CD14-positive monocyte (primary cell): ENCODE measurements around the gene MRPS21. TPM values are rescaled to one million over a fixed set of nuclear protein-coding genes. Genes with fewer than 3 reads are reported as not detected.
A peak's percentile ranks its signal among the peaks of the same experiment; 100 is the strongest.

ENCODE experiments used
- DNase-seq, 3 donors: peaks; one replicate each; pipeline ENCODE4 v3.0.0-alpha.2; 2011 to 2022
- H2AFZ ChIP-seq: 2 replicates; pipeline ENCODE4 v1.6.0; 2012; ENCODE audit warnings: mild to moderate bottlenecking, low read depth, low read length, inconsistent platforms; ENCODE audit not compliant: insufficient read depth, poor library complexity, severe bottlenecking
- H3K27ac ChIP-seq, 2 donors: 1 replicate in 1 of 2; 2 replicates in 1 of 2; pipeline ENCODE4 v1.5.1; 2012 to 2013; ENCODE audit warnings: low read length in 2 of 2, control low read depth in 1 of 2, inconsistent platforms in 1 of 2, low read depth in 1 of 2, mild to moderate bottlenecking in 1 of 2
- H3K27me3 ChIP-seq, 2 donors: one replicate each; pipeline versions ENCODE4 v1.6.0 to v1.6.1; 2011 to 2013; ENCODE audit warnings: low read length in 2 of 2; ENCODE audit not compliant: control insufficient read depth in 2 of 2, insufficient read depth in 2 of 2
- H3K36me3 ChIP-seq, 2 donors: replicated peaks in 1 of 2; 1 replicate in 1 of 2; 2 replicates in 1 of 2; pipeline versions ENCODE4 v1.5.1 to v1.6.1; 2012 to 2013; ENCODE audit warnings: low read length in 2 of 2, control low read depth in 1 of 2, inconsistent platforms in 1 of 2, mild to moderate bottlenecking in 1 of 2; ENCODE audit not compliant: insufficient read depth in 2 of 2, control insufficient read depth in 1 of 2
- H3K4me1 ChIP-seq, 2 donors: 1 replicate in 1 of 2; 2 replicates in 1 of 2; pipeline versions ENCODE4 v1.5.1 to v1.6.1; 2012 to 2013; ENCODE audit warnings: low read length in 2 of 2, control low read depth in 1 of 2, inconsistent platforms in 1 of 2, mild to moderate bottlenecking in 1 of 2, moderate library complexity in 1 of 2; ENCODE audit not compliant: insufficient read depth in 2 of 2, control insufficient read depth in 1 of 2
- H3K4me2 ChIP-seq: replicated peaks from 2 replicates; pipeline ENCODE3; 2012; ENCODE audit warnings: low read length, moderate library complexity, mild to moderate bottlenecking; ENCODE audit not compliant: poor library complexity, severe bottlenecking; ENCODE audit errors: extremely low read depth
- H3K4me3 ChIP-seq, 3 experiments: fragments of 200-600 bp in 1 of 3; sonication (generic) in 1 of 3; replicated peaks in 1 of 3; 1 replicate in 2 of 3; 2 replicates in 1 of 3; pipeline ENCODE4 v1.5.1; 2011 to 2013; ENCODE audit warnings: low read length in 3 of 3, mild to moderate bottlenecking in 3 of 3, control low read depth in 2 of 3, low read depth in 2 of 3, inconsistent platforms in 1 of 3, moderate library complexity in 1 of 3
- H3K79me2 ChIP-seq: 2 replicates; pipeline ENCODE4 v1.6.0; 2012; ENCODE audit warnings: mild to moderate bottlenecking, control low read depth, inconsistent platforms, low read length, moderate library complexity; ENCODE audit not compliant: insufficient read depth
- H3K9ac ChIP-seq: 2 replicates; pipeline ENCODE4 v1.6.0; 2017; ENCODE audit warnings: low read length, mild to moderate bottlenecking; ENCODE audit not compliant: insufficient read depth, poor library complexity, severe bottlenecking
- H3K9me3 ChIP-seq, 2 donors: replicated peaks in 1 of 2; 1 replicate in 1 of 2; 2 replicates in 1 of 2; pipeline versions ENCODE4 v1.5.1 to v1.6.1; 2012 to 2013; ENCODE audit warnings: low read length in 2 of 2, control low read depth in 1 of 2; ENCODE audit not compliant: control insufficient read depth in 1 of 2, insufficient read depth in 1 of 2
- H4K20me1 ChIP-seq: 2 replicates; pipeline ENCODE4 v1.6.0; 2012; ENCODE audit warnings: mild to moderate bottlenecking, low read length, control low read depth, moderate library complexity; ENCODE audit not compliant: insufficient read depth
- H3K27ac Mint-ChIP-seq, 7 donors: one replicate each; pipeline ENCODE4 v1.8.0; 2020; ENCODE audit warnings: mild to moderate bottlenecking in 7 of 7, mixed read lengths in 7 of 7, moderate library complexity in 6 of 7, inconsistent platforms in 2 of 7
- H3K27me3 Mint-ChIP-seq, 3 donors: one replicate each; pipeline ENCODE4 v1.8.0; 2021 to 2022; ENCODE audit warnings: low read depth in 3 of 3, mild to moderate bottlenecking in 3 of 3, mixed read lengths in 3 of 3, moderate library complexity in 3 of 3, inconsistent platforms in 1 of 3
- H3K36me3 Mint-ChIP-seq, 2 donors: one replicate each; pipeline ENCODE4 v1.8.0; 2020; ENCODE audit warnings: mixed read lengths in 2 of 2, inconsistent platforms in 1 of 2, mild to moderate bottlenecking in 1 of 2
- H3K4me1 Mint-ChIP-seq: one replicate; pipeline ENCODE4 v1.8.0; 2020; ENCODE audit warnings: mild to moderate bottlenecking, mixed read lengths
- H3K4me3 Mint-ChIP-seq, 2 donors: one replicate each; pipeline ENCODE4 v1.8.0; 2020; ENCODE audit warnings: mild to moderate bottlenecking in 2 of 2, mixed read lengths in 2 of 2, moderate library complexity in 1 of 2
- H3K9me3 Mint-ChIP-seq, 7 donors: one replicate each; pipeline ENCODE4 v1.8.0; 2020 to 2022; ENCODE audit warnings: mixed read lengths in 7 of 7, mild to moderate bottlenecking in 6 of 7, moderate library complexity in 6 of 7, inconsistent platforms in 2 of 7
- WGBS: methylation state at CpG from one replicate; pipeline ENCODE4 v1.1.5; 2013; ENCODE audit warnings: missing lambda C conversion rate; ENCODE audit not compliant: insufficient coverage; 5-methylcytosine and 5-hydroxymethylcytosine counted together
- intact Hi-C, 2 donors: fragments of 100-400 bp; cut with micrococcal nuclease; formaldehyde crosslinking; loops; one replicate each; pipeline versions ENCODE4 v1.15.0 to v1.15.1; 2023
- polyA plus RNA-seq, 3 donors: library from polyadenylated mRNA; depleted of rRNA in 1 of 3; unstranded in 2 of 3; stranded (reverse) in 1 of 3; fragments of 300-500 nt in 2 of 3; fragments of >200 nt in 1 of 3; fragmentation: Illumina TruSeq in 2 of 3; gene quantifications; 1 replicate in 2 of 3; 2 replicates in 1 of 3; pipeline ENCODE4 v1.2.3, GENCODE V29; 2012 to 2021
- TF ChIP-seq, protein P1 (sequence below): fragments of 200-600 bp; IDR thresholded peaks from one replicate; pipeline ENCODE4 v1.8.0; 2022; ENCODE audit warnings: antibody characterized with exemption, mild to moderate bottlenecking

MRPS21 gene
- polyA plus RNA-seq, 3 donors: 42.3 to 53.0 (median 49.6) TPM

DNA sequence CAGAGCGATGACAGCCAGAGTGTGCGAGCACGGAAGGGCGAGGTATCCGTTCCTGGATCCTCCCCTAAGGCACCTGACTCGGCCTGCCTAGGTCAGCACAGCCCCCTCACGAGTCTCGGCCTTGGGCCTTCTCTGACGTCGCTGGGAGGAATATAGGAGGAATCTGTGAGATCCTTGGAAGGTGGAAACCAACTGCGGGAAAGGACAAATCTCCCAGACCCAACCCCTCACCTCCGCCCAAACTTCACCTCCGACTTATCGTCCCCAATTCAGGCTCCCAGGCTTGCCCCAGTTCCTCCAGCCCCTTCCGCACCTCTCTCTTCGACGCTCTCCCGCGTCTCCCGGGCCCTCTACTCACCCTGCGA lies 25.3 kb upstream of the MRPS21 start:
- Histone ChIP-seq H3K9me3 (no peaks in the 10 kb centered on the region), H3K4me2 (peak overlapping the region; percentile 97), H3K4me1 (peaks cover 31 to 49% of the 10 kb centered on the region in 2 donors), H2AFZ (peak overlapping the region; percentile 91), H3K4me3 (peak overlapping the region; percentile 85 to 97 (median 95)), H3K9ac (peak overlapping the region; percentile 98), H3K79me2 (peaks cover 28% of the 10 kb centered on the region), H4K20me1 (no peaks in the 10 kb centered on the region), H3K27me3 (no peaks in the 10 kb centered on the region), H3K27ac (peak overlapping the region; percentile 89 to 98), H3K36me3 (peaks cover 28 to 36% of the 10 kb centered on the region in 2 donors)
- H3K27me3 Mint-ChIP-seq: peaks cover 0 to 6% (median 2%) of the 10 kb centered on the region in 3 donors
- peak overlapping the region; percentile 97 to 99 (median 98) for H3K27ac Mint-ChIP-seq
- intact Hi-C loops: loop anchor here in 1 of 2 donors (2.0 to 10.0 kb wide), 2 partner anchors 54 to 286 kb away; no protein-coding TSS in a partner anchor
- WGBS: 0% methylated on average over 15 of the region's 21 CpGs
- H3K4me1 Mint-ChIP-seq: peaks cover 50% of the 10 kb centered on the region
- DNase-seq: peak in 2 of 3 donors; percentile 31 to 48
- H3K4me3 Mint-ChIP-seq: peak overlapping the region; percentile 98 to 99
- TF ChIP-seq, protein P1, sequence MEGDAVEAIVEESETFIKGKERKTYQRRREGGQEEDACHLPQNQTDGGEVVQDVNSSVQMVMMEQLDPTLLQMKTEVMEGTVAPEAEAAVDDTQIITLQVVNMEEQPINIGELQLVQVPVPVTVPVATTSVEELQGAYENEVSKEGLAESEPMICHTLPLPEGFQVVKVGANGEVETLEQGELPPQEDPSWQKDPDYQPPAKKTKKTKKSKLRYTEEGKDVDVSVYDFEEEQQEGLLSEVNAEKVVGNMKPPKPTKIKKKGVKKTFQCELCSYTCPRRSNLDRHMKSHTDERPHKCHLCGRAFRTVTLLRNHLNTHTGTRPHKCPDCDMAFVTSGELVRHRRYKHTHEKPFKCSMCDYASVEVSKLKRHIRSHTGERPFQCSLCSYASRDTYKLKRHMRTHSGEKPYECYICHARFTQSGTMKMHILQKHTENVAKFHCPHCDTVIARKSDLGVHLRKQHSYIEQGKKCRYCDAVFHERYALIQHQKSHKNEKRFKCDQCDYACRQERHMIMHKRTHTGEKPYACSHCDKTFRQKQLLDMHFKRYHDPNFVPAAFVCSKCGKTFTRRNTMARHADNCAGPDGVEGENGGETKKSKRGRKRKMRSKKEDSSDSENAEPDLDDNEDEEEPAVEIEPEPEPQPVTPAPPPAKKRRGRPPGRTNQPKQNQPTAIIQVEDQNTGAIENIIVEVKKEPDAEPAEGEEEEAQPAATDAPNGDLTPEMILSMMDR: no peak
- peaks cover 35 to 38% of the 10 kb centered on the region in 2 donors for H3K36me3 Mint-ChIP-seq
- H3K9me3 Mint-ChIP-seq: peaks cover 0 to 1% (median 0%) of the 10 kb centered on the region in 7 donors

DNA sequence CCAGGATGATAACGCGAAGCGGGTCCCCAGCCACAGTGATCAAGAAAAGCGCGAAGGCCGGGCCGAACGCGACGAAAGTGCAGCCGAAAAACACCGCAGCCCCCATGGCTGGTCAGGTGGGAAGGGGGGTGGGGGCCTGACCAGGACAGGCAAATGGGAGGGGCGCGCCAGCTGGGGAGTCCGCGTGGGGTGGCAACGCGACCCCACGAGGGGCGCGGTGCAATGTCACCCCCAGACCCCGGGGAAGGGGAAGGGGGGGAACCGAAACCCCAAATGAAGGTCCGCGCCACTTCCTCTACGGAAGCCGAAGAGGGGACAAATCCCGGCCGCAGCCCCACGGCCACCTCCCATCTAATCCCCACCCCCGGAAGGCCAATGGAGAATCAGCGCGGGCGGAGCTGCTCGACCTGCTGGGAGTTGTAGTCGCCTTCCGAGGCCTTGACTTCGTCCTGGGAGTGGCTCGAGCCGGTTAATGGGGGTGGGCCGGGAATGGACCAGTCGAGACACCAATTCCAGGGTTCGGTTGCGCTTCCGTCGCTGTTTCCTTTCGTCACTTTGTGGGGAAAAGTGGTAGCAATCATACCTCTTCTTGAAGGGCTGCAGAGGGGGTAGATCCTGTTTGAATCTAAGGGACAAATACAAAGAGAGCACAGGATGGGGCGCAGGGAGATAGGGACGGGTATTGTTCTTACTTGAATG lies 24.8 kb upstream of the MRPS21 start, which contains the start of gene APH1A:
Gene APH1A, minus strand, starts transcription at position 312 of the 699 bp plus-strand sequence. Its CDS starts 206 bp downstream, at position 106.
- no peaks in the 10 kb centered on the region for H3K9me3 ChIP-seq
- intact Hi-C loops: loop anchor here in 1 of 2 donors (2.0 to 10.0 kb wide), 2 partner anchors 54 to 286 kb away; no protein-coding TSS in a partner anchor
- no peaks in the 10 kb centered on the region for H3K27me3 ChIP-seq
- peak; percentile 92 for DNase-seq
- H3K4me1 ChIP-seq: peaks cover 35 to 54% of the 10 kb centered on the region in 2 donors
- H3K36me3 Mint-ChIP-seq: peaks cover 35 to 38% of the 10 kb centered on the region in 2 donors
- H3K79me2 ChIP-seq: peaks cover 28% of the 10 kb centered on the region
- H4K20me1 ChIP-seq: no peaks in the 10 kb centered on the region
- peak within 1 kb of the TSS; percentile 98 to 99 for H3K4me3 Mint-ChIP-seq
- peaks cover 0 to 6% (median 2%) of the 10 kb centered on the region in 3 donors for H3K27me3 Mint-ChIP-seq
- WGBS: under 1% methylated on average over 43 of the region's 49 CpGs
- peaks cover 0 to 1% (median 0%) of the 10 kb centered on the region in 7 donors for H3K9me3 Mint-ChIP-seq
- peak within 1 kb of the TSS; percentile 85 to 97 (median 95) for H3K4me3 ChIP-seq
- TF ChIP-seq, protein P1: no peak
- peak within 1 kb of the TSS; percentile 98 for H3K9ac ChIP-seq
- H3K4me2 ChIP-seq: peak within 1 kb of the TSS; percentile 97
- peak within 1 kb of the TSS; percentile 97 to 99 (median 98) for H3K27ac Mint-ChIP-seq
- H3K4me1 Mint-ChIP-seq: peaks cover 56% of the 10 kb centered on the region
- H2AFZ ChIP-seq: peak within 1 kb of the TSS; percentile 91
- H3K27ac ChIP-seq: peak within 1 kb of the TSS; percentile 89 to 98
- H3K36me3 ChIP-seq: peaks cover 28 to 36% of the 10 kb centered on the region in 2 donors
